GM19324 (cell line): Measurements from ENCODE around the gene MAD2L1BP.
A peak's percentile ranks its signal among the peaks of the same experiment; 100 is the strongest.

ENCODE experiments used
- ATAC-seq: cut with Tn5 transposase; IDR thresholded peaks from one replicate; pipeline ENCODE4 v1.9.1; 2021; ENCODE audit warnings: mild to moderate bottlenecking, moderate library complexity; ENCODE audit not compliant: unreplicated experiment, low FRiP score

Gene MAD2L1BP

DNA sequence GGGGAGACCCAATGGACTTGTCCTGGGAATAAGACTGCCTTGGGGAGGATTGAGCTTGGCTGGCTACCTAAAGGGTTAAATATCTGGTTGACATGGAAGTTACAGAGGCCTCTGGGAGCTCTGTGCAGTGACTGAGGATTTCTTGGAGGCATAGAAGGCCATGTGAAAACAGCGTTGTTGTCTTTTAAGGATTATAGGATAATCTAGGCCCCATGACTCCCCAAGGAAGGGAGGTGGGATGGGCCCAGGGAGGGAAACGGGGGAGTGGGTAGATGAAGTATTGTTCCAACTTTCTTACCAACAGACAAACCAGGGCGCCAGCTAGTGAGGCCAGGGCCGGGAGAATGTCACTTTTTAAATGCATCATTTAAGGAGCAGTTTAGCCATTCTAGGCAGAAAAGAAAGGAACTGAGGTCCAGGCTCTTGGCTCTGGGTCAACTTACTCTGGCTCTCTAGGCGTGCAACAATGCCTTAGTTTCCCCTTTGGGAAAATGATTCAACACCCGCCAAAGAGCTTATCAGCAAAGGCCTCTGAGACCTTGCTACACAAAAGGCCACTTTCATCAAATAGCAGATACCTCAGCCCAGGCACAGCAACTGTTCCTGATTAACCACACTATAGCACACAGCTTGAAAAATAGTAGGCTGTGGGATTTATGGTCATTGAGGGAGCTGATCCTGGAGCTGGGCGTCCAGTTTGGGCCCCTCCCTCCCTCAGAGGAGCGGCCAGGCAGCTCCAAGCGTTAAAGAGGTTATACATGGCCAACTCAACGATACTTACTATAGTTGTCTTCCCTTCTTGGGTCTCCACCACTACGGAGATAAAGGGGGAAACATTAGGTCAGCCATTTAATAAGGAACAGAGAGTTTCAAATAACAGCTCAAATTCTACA, 44.9 kb downstream of the MAD2L1BP start:
- no peak for ATAC-seq

DNA sequence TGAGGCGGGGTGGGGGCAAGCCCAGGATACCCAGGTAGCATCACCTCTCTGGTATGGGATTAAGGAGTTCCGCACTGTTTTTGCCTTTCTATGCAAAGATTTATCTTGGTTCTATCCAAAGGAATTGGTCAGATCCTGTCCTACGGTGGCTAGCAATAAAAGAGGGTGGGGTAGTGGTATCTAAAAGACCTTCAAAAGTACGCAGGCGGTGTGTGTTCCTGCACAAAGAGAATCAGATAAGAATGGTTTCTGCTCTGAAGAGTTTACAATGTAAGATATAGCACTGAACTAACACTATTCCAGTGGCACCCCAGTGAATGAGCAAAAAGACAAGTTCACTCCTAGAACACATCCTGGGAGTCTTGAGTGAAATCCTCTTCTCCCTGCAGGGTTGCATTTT, 45.7 kb downstream of the MAD2L1BP start:
- ATAC-seq: no peak

- no peak for ATAC-seq
Observed at GRCh38 chr6:43682724-43683429, 47.2 kb downstream of the MAD2L1BP start.

GRCh38 chr6:43683708-43684455, 48.2 kb downstream of the MAD2L1BP start:
- no peak for ATAC-seq

GRCh38 chr6:43687079-43687436, 51.4 kb downstream of the MAD2L1BP start:
- no peak for ATAC-seq

DNA sequence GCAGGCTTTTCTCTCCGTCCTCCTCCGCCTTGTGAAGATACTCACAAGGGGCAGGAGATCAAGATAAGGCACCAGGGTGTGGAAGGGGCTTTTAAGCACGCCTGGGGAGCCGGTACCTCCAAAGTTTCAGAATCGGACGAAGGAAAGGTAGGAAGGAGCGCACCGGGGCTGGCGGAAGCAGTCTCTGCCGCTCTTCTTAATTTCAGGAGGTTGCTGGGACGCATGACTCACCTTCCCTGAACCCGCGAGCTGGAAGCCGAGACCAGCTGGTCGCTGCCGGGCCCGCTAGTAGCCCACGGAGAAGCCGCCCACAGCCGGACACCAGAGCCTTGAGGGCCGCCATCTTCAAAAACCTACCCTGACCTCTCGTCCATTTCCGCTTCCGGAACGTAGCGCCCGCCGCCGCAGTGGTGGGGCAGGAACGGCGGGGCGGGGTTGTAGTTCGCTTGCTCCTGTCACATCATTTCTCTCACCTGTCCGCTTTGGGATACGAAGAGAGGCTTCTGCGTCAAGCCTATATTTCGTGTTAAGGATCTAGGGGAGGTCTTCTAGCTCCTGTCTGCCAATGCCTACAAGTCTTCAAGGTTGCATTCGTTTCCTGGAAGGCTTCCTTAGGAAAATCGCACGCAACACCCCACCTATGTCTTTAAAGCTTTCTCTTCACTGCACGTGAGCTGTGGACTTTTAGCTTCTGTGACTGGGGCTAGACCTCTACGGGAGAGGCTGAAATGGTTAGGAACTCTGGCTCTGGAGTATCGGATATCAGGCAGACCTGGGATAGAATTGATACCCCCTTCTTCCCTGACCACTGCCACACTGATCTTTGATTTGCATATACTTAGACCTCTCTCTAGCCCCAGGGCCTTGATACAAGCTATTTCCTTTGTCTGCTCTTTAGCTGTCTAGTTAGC, 52.1 kb downstream of the MAD2L1BP start, which contains the start of gene MRPS18A:
Gene MRPS18A, minus strand, starts transcription at position 355 of the 911 bp plus-strand sequence. Its CDS starts 12 bp downstream, at position 343.
- ATAC-seq: peak; percentile 87

DNA sequence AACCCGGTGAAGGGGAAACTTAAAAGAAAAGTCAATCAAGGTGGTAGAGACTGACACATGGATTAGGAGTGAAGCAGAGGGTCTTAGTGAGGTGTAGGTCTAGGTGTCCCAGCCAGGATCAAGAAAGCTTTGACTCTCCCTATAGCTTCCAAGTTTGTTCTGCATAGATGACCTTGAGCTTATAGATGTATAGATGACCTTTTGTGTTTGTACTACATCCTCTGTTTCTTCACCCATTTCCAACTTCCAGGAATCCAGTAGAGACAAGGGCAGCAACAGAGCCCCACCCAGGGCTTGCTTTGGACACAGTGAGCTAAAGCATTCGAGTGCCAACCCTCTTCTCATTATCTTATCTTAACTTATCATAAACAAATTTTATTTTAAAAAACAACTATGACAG, 53.8 kb downstream of the MAD2L1BP start:
- ATAC-seq: no peak
